Measurements from ENCODE around the gene POMT2. TPM values are rescaled to one million over a fixed set of nuclear protein-coding genes. Genes with fewer than 3 reads are reported as not detected.

Gene POMT2
- 14.6 TPM for total RNA-seq

GRCh38 chr14:77320238-77320935 lies at the start of gene POMT2:
Gene POMT2 (minus strand): TSS chr14:77320883. CDS start chr14:77320681, 202 bp downstream.
- H3K36me3 ChIP-seq (ENCODE audit: control insufficient read depth in 3 of 3, insufficient read depth in 3 of 3, low read length in 3 of 3), result no peaks in the 10 kb centered on the region
- H3K4me1 ChIP-seq (ENCODE audit: control insufficient read depth in 3 of 3, insufficient read depth in 3 of 3, low read length in 3 of 3), result peaks cover 38 to 51% (median 38%) of the 10 kb centered on the region in 3 donors

GRCh38 chr14:77369285-77369684 lies 48.6 kb upstream of the POMT2 start:
- no peak overlapping the region for H3K9ac ChIP-seq (ENCODE audit: low read depth in 1 of 3, low read length in 3 of 3)
- H3K36me3 ChIP-seq (ENCODE audit: control insufficient read depth in 3 of 3, insufficient read depth in 3 of 3, low read length in 3 of 3), result no peaks in the 10 kb centered on the region
- H3K4me1 ChIP-seq (ENCODE audit: control insufficient read depth in 3 of 3, insufficient read depth in 3 of 3, low read length in 3 of 3), result no peaks in the 10 kb centered on the region
- H3K27me3 ChIP-seq (ENCODE audit: control insufficient read depth in 3 of 3, insufficient read depth in 3 of 3, low read length in 3 of 3), result no peaks in the 10 kb centered on the region
- H3K4me3 ChIP-seq (ENCODE audit: low read length in 3 of 3), result no peak overlapping the region
- H3K27ac ChIP-seq (ENCODE audit: low read depth, low read length), result no peak overlapping the region
- no peaks in the 10 kb centered on the region for H3K9me3 ChIP-seq (ENCODE audit: control insufficient read depth in 3 of 3, low read length in 3 of 3)

More at GRCh38 chr14:77320238-77320935, at the start of gene POMT2:
- H3K27ac ChIP-seq (ENCODE audit: low read depth, low read length), result peak within 1 kb of the TSS; percentile 87
- no peaks in the 10 kb centered on the region for H3K9me3 ChIP-seq (ENCODE audit: control insufficient read depth in 3 of 3, low read length in 3 of 3)
- H3K27me3 ChIP-seq (ENCODE audit: control insufficient read depth in 3 of 3, insufficient read depth in 3 of 3, low read length in 3 of 3), result no peaks in the 10 kb centered on the region
- peak within 1 kb of the TSS; percentile 90 to 96 (median 93) for H3K9ac ChIP-seq (ENCODE audit: low read depth in 1 of 3, low read length in 3 of 3)
- peak within 1 kb of the TSS; percentile 85 to 98 (median 97) for H3K4me3 ChIP-seq (ENCODE audit: low read length in 3 of 3)

- Histone ChIP-seq H3K36me3 (ENCODE audit: control insufficient read depth in 3 of 3, insufficient read depth in 3 of 3, low read length in 3 of 3) (no peaks in the 10 kb centered on the region), H3K27ac (ENCODE audit: low read depth, low read length) (no peak overlapping the region), H3K9ac (ENCODE audit: low read depth in 1 of 3, low read length in 3 of 3) (no peak overlapping the region), H3K27me3 (ENCODE audit: control insufficient read depth in 3 of 3, insufficient read depth in 3 of 3, low read length in 3 of 3) (no peaks in the 10 kb centered on the region), H3K4me1 (ENCODE audit: control insufficient read depth in 3 of 3, insufficient read depth in 3 of 3, low read length in 3 of 3) (no peaks in the 10 kb centered on the region), H3K4me3 (ENCODE audit: low read length in 3 of 3) (no peak overlapping the region), H3K9me3 (ENCODE audit: control insufficient read depth in 3 of 3, low read length in 3 of 3) (no peaks in the 10 kb centered on the region)
Measured at GRCh38 chr14:77364146-77364545, 43.5 kb upstream of the POMT2 start.

DNA sequence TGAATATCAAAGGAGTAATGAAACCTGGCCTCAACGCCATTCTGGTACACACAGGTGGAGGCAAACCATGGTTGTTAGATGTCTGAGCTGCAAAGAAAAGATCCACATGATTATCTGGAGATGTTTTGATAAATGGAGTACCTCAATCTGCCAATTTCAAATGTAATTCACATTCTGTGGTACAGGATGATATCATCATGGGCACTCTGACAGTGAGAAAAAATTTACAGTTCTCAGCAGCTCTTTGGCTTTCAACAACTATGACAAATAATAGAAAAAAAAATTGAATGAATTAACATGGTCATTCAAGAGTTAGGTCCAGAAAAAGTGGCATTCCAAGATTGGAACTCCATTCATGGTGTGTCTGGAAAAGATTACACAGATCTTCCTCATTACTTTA lies 38.9 kb upstream of the POMT2 start:
- no peaks in the 10 kb centered on the region for H3K27me3 ChIP-seq (ENCODE audit: control insufficient read depth in 3 of 3, insufficient read depth in 3 of 3, low read length in 3 of 3)
- no peaks in the 10 kb centered on the region for H3K4me1 ChIP-seq (ENCODE audit: control insufficient read depth in 3 of 3, insufficient read depth in 3 of 3, low read length in 3 of 3)
- H3K9ac ChIP-seq (ENCODE audit: low read depth in 1 of 3, low read length in 3 of 3), result no peak overlapping the region

DNA sequence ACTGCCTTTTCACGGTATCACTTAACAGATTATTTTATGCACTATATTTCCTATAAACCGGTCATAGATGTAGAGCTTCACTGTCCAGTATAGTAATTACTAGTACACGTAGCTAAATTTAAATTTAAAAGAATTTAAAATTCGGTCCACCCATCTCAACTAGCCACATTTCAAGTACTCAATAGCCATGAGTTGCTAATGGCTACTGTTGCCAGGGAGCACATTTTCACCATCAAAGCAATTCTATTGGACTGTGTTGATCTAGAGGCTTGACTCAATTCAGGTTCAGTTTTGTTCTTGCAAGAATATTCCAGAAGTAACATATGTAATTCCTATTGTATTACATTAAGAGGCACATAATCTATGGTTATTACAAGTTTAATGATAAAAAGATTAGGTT lies 36.2 kb upstream of the POMT2 start:
- no peaks in the 10 kb centered on the region for H3K9me3 ChIP-seq (ENCODE audit: control insufficient read depth in 3 of 3, low read length in 3 of 3)

More for the DNA sequence above, 38.9 kb upstream of the POMT2 start:
- Histone ChIP-seq H3K4me3 (ENCODE audit: low read length in 3 of 3) (no peak overlapping the region), H3K27ac (ENCODE audit: low read depth, low read length) (no peak overlapping the region), H3K9me3 (ENCODE audit: control insufficient read depth in 3 of 3, low read length in 3 of 3) (no peaks in the 10 kb centered on the region), H3K36me3 (ENCODE audit: control insufficient read depth in 3 of 3, insufficient read depth in 3 of 3, low read length in 3 of 3) (no peaks in the 10 kb centered on the region)

DNA sequence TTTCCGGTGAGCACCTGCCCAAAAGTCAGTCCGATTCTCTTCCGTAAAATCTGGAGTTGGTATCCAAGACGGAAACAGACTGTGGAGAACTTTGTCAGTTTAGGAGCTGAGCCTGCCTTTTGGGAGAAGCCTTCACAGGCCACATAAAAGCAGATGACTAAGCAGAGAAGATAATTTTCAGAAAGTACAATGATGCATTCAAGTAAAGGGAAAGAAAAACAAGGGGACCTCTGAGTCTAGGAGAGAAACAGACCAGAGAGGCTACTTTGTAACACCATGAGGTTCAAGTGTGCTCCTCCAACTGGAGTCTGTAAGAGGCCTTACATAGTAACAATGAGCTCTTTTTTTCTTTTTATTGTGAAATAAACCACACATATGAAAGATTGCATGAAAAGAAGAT lies 35.1 kb upstream of the POMT2 start:
- H3K9ac ChIP-seq (ENCODE audit: low read depth in 1 of 3, low read length in 3 of 3), result no peak overlapping the region
- H3K27me3 ChIP-seq (ENCODE audit: control insufficient read depth in 3 of 3, insufficient read depth in 3 of 3, low read length in 3 of 3), result no peaks in the 10 kb centered on the region
- H3K4me3 ChIP-seq (ENCODE audit: low read length in 3 of 3), result no peak overlapping the region
- no peaks in the 10 kb centered on the region for H3K36me3 ChIP-seq (ENCODE audit: control insufficient read depth in 3 of 3, insufficient read depth in 3 of 3, low read length in 3 of 3)
- no peaks in the 10 kb centered on the region for H3K4me1 ChIP-seq (ENCODE audit: control insufficient read depth in 3 of 3, insufficient read depth in 3 of 3, low read length in 3 of 3)
- H3K27ac ChIP-seq (ENCODE audit: low read depth, low read length), result no peak overlapping the region
- no peaks in the 10 kb centered on the region for H3K9me3 ChIP-seq (ENCODE audit: control insufficient read depth in 3 of 3, low read length in 3 of 3)

More for the DNA sequence above, 36.2 kb upstream of the POMT2 start:
- H3K36me3 ChIP-seq (ENCODE audit: control insufficient read depth in 3 of 3, insufficient read depth in 3 of 3, low read length in 3 of 3), result no peaks in the 10 kb centered on the region
- H3K27me3 ChIP-seq (ENCODE audit: control insufficient read depth in 3 of 3, insufficient read depth in 3 of 3, low read length in 3 of 3), result no peaks in the 10 kb centered on the region
- no peaks in the 10 kb centered on the region for H3K4me1 ChIP-seq (ENCODE audit: control insufficient read depth in 3 of 3, insufficient read depth in 3 of 3, low read length in 3 of 3)
- H3K4me3 ChIP-seq (ENCODE audit: low read length in 3 of 3), result no peak overlapping the region
- no peak overlapping the region for H3K9ac ChIP-seq (ENCODE audit: low read depth in 1 of 3, low read length in 3 of 3)
- no peak overlapping the region for H3K27ac ChIP-seq (ENCODE audit: low read depth, low read length)

GRCh38 chr14:77353469-77354141 lies 32.9 kb upstream of the POMT2 start:
- no peaks in the 10 kb centered on the region for H3K4me1 ChIP-seq (ENCODE audit: control insufficient read depth in 3 of 3, insufficient read depth in 3 of 3, low read length in 3 of 3)
- no peak overlapping the region for H3K4me3 ChIP-seq (ENCODE audit: low read length in 3 of 3)
- no peak overlapping the region for H3K27ac ChIP-seq (ENCODE audit: low read depth, low read length)
- no peak overlapping the region for H3K9ac ChIP-seq (ENCODE audit: low read depth in 1 of 3, low read length in 3 of 3)
- no peaks in the 10 kb centered on the region for H3K27me3 ChIP-seq (ENCODE audit: control insufficient read depth in 3 of 3, insufficient read depth in 3 of 3, low read length in 3 of 3)
- H3K36me3 ChIP-seq (ENCODE audit: control insufficient read depth in 3 of 3, insufficient read depth in 3 of 3, low read length in 3 of 3), result peaks cover 0 to 11% (median 4%) of the 10 kb centered on the region in 3 donors
- H3K9me3 ChIP-seq (ENCODE audit: control insufficient read depth in 3 of 3, low read length in 3 of 3), result no peaks in the 10 kb centered on the region

DNA sequence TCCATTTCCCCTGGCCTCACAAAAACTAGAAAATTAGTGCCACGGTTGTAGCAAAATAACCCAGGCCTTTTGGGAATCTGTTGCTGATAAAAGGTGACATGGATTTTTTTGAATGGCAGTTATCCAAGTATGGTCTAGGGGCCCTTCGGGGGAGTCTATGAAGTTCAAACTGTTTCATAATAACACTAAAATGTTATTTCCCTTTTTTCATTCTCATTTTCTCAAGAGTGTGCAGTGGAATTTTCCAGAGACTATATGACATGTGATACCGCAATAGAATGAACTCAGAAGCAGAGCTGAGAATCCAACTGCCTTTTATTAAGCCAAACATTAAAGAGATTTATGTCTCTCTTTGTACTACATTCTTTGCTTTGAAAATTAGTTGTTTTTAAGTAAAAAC lies 27.1 kb upstream of the POMT2 start:
- H3K9me3 ChIP-seq (ENCODE audit: control insufficient read depth in 3 of 3, low read length in 3 of 3), result no peaks in the 10 kb centered on the region
- no peaks in the 10 kb centered on the region for H3K27me3 ChIP-seq (ENCODE audit: control insufficient read depth in 3 of 3, insufficient read depth in 3 of 3, low read length in 3 of 3)
- H3K27ac ChIP-seq (ENCODE audit: low read depth, low read length), result no peak overlapping the region
- H3K36me3 ChIP-seq (ENCODE audit: control insufficient read depth in 3 of 3, insufficient read depth in 3 of 3, low read length in 3 of 3), result peaks cover 0 to 11% (median 10%) of the 10 kb centered on the region in 3 donors
- no peak overlapping the region for H3K9ac ChIP-seq (ENCODE audit: low read depth in 1 of 3, low read length in 3 of 3)
- peaks cover 3 to 10% (median 3%) of the 10 kb centered on the region in 3 donors for H3K4me1 ChIP-seq (ENCODE audit: control insufficient read depth in 3 of 3, insufficient read depth in 3 of 3, low read length in 3 of 3)
- H3K4me3 ChIP-seq (ENCODE audit: low read length in 3 of 3), result no peak overlapping the region

DNA sequence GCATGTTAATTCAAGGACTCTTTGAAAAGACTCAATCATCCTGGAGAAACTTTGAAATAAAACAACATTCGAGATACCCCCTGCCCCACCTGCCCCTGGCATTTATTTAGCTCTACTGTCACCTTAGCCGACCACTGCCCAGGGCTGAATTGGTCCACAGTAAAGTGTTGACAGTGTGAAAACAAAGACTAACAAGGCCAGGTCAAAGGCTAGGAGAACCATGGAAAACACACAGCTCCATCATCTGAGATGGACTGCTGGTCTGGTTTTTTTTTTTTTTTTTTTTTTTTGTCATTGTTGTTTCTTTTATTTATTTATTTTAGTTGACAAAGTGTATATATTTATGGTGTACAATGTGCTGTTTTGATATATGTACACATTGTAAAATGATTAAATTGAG lies 25.8 kb upstream of the POMT2 start:
- H3K36me3 ChIP-seq (ENCODE audit: control insufficient read depth in 3 of 3, insufficient read depth in 3 of 3, low read length in 3 of 3), result peaks cover 0 to 16% (median 14%) of the 10 kb centered on the region in 3 donors
- peaks cover 3 to 11% (median 3%) of the 10 kb centered on the region in 3 donors for H3K4me1 ChIP-seq (ENCODE audit: control insufficient read depth in 3 of 3, insufficient read depth in 3 of 3, low read length in 3 of 3)
- H3K27me3 ChIP-seq (ENCODE audit: control insufficient read depth in 3 of 3, insufficient read depth in 3 of 3, low read length in 3 of 3), result no peaks in the 10 kb centered on the region
- H3K9me3 ChIP-seq (ENCODE audit: control insufficient read depth in 3 of 3, low read length in 3 of 3), result no peaks in the 10 kb centered on the region
- no peak overlapping the region for H3K4me3 ChIP-seq (ENCODE audit: low read length in 3 of 3)
- H3K27ac ChIP-seq (ENCODE audit: low read depth, low read length), result no peak overlapping the region
- H3K9ac ChIP-seq (ENCODE audit: low read depth in 1 of 3, low read length in 3 of 3), result no peak overlapping the region

DNA sequence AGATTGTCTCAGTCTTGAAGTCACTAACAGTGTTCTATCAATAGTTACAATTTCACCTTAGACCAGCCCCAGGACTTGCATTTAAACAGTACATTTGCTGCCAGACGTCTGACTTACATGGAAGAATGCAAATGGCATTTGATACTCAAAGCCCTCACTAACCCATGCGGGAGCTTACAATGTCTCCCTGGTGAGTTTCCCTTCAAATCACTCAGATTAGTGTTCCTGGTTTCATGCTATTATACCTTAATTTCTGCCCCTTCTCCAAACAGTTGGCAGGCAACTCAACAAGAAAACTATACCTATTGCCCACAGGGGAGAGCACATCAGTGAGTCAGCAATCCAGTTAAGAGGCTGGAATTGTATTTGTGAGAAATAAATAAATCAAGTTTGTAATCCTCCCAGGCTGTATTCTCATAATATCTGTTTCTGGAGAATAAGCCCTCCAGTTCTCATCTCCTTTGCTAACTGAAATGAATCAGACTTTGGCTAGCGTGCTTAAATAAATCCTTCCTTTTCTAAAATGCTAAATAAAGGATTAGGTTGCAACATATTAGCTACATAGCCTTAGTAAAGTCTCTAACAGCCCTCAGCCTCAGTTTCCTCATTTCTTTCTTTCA lies 23.8 kb upstream of the POMT2 start:
- Histone ChIP-seq H3K27ac (ENCODE audit: low read depth, low read length) (no peak overlapping the region), H3K27me3 (ENCODE audit: control insufficient read depth in 3 of 3, insufficient read depth in 3 of 3, low read length in 3 of 3) (no peaks in the 10 kb centered on the region), H3K36me3 (ENCODE audit: control insufficient read depth in 3 of 3, insufficient read depth in 3 of 3, low read length in 3 of 3) (peaks cover 0 to 17% (median 15%) of the 10 kb centered on the region in 3 donors), H3K9me3 (ENCODE audit: control insufficient read depth in 3 of 3, low read length in 3 of 3) (no peaks in the 10 kb centered on the region), H3K4me1 (ENCODE audit: control insufficient read depth in 3 of 3, insufficient read depth in 3 of 3, low read length in 3 of 3) (peaks cover 3 to 11% (median 3%) of the 10 kb centered on the region in 3 donors), H3K4me3 (ENCODE audit: low read length in 3 of 3) (no peak overlapping the region), H3K9ac (ENCODE audit: low read depth in 1 of 3, low read length in 3 of 3) (no peak overlapping the region)
